CD4-positive, alpha-beta T cell (primary cell): ENCODE data around the gene ME3. TPM values are rescaled to one million over a fixed set of nuclear protein-coding genes. Genes with fewer than 3 reads are reported as not detected.

Experiments used
- ATAC-seq: fragments of 200-7000 bp; cut with Tn5 transposase; one replicate; pipeline ENCODE4 v1.10.0; 2022; ENCODE audit warnings: mild to moderate bottlenecking; ENCODE audit not compliant: poor library complexity
- CTCF ChIA-PET: fragments of 350-600 bp; sonication (Branson Sonifier 250); formaldehyde crosslinking; loops from one replicate; lab custom pipeline; 2021; ENCODE audit warnings: antibody characterized with exemption, inconsistent platforms; lab: Charles Lee
- POLR2A ChIA-PET: fragments of 350-600 bp; sonication (Branson Sonifier 250); formaldehyde crosslinking; loops from one replicate; lab custom pipeline; 2021; ENCODE audit warnings: antibody characterized with exemption, inconsistent platforms; lab: Charles Lee
- DNase-seq, 14 experiments: peaks; one replicate each; pipeline ENCODE4 v3.0.0-alpha.2; 2013 to 2020; ENCODE audit warnings: mixed read lengths in 2 of 14
- H3K27ac ChIP-seq, 2 donors: one replicate each; pipeline versions ENCODE4 v1.5.1 to v1.7.0; 2013; ENCODE audit warnings: low read length in 2 of 2, low read depth in 1 of 2, mild to moderate bottlenecking in 1 of 2
- H3K27me3 ChIP-seq, 2 experiments: 1 replicate in 1 of 2; 2 replicates in 1 of 2; pipeline versions ENCODE4 v1.6.1 to v1.7.0; 2013; ENCODE audit warnings: low read length in 2 of 2, control low read depth in 1 of 2, mild to moderate bottlenecking in 1 of 2, moderate library complexity in 1 of 2; ENCODE audit not compliant: insufficient read depth in 2 of 2, control insufficient read depth in 1 of 2
- H3K36me3 ChIP-seq: one replicate; pipeline ENCODE4 v1.6.1; 2013; ENCODE audit warnings: low read length, control low read depth; ENCODE audit not compliant: insufficient read depth
- H3K4me1 ChIP-seq: one replicate; pipeline ENCODE4 v1.6.1; 2013; ENCODE audit warnings: low read length, control low read depth; ENCODE audit not compliant: insufficient read depth
- H3K4me3 ChIP-seq: one replicate; pipeline ENCODE4 v1.5.1; 2013; ENCODE audit warnings: mild to moderate bottlenecking, low read length, moderate library complexity
- H3K9me3 ChIP-seq, 2 experiments: 1 replicate in 1 of 2; 2 replicates in 1 of 2; pipeline versions ENCODE4 v1.6.1 to v1.7.0; 2013; ENCODE audit warnings: low read length in 2 of 2, mild to moderate bottlenecking in 2 of 2, control low read depth in 1 of 2, moderate library complexity in 1 of 2; ENCODE audit not compliant: control insufficient read depth in 1 of 2, insufficient read depth in 1 of 2
- H3K27ac Mint-ChIP-seq: one replicate; pipeline ENCODE4 v1.8.0; 2020; ENCODE audit warnings: mixed read lengths
- H3K27me3 Mint-ChIP-seq: one replicate; pipeline ENCODE4 v1.8.0; 2021; ENCODE audit warnings: mixed read lengths
- H3K36me3 Mint-ChIP-seq: one replicate; pipeline ENCODE4 v1.8.0; 2021; ENCODE audit warnings: low read depth, mixed read lengths
- H3K4me1 Mint-ChIP-seq: one replicate; pipeline ENCODE4 v1.8.0; 2021; ENCODE audit warnings: low read depth, mixed read lengths
- H3K4me3 Mint-ChIP-seq: one replicate; pipeline ENCODE4 v1.8.0; 2020; ENCODE audit warnings: mild to moderate bottlenecking, mixed read lengths
- H3K9me3 Mint-ChIP-seq: one replicate; pipeline ENCODE4 v1.8.0; 2020; ENCODE audit warnings: mixed read lengths
- CTCF ChIP-seq: fragments of 200-600 bp; IDR thresholded peaks from one replicate; pipeline ENCODE4 v1.8.0; 2022; ENCODE audit warnings: antibody characterized with exemption, mild to moderate bottlenecking
- intact Hi-C, 2 experiments: fragments of 100-400 bp; cut with DNase I in 1 of 2; cut with micrococcal nuclease in 1 of 2; formaldehyde crosslinking; loops; one replicate each; pipeline versions ENCODE4 v1.15.1 to v1.9.0; 2023 to 2025; cut with DNase I, micrococcal nuclease
- total RNA-seq, 174 experiments: library from RNA in 2 of 174; stranded (reverse) in 2 of 174; gene quantifications; one replicate each; pipeline ENCODE4 v1.2.3 and lab custom pipeline; 2021 to 2026

The ME3 gene
- total RNA-seq, 2 experiments from 2014 or later: 9.1 to 10.6 TPM

- no peak overlapping the region for H3K27ac Mint-ChIP-seq
- H3K36me3 ChIP-seq: no peaks in the 10 kb centered on the region
- no peaks in the 10 kb centered on the region for H3K9me3 ChIP-seq
- POLR2A ChIA-PET: no interaction called here
- no peak for DNase-seq
- H3K4me1 Mint-ChIP-seq: no peaks in the 10 kb centered on the region
- intact Hi-C loops: no loop called here
- H3K9me3 Mint-ChIP-seq: peaks cover 2% of the 10 kb centered on the region
- no peaks in the 10 kb centered on the region for H3K27me3 ChIP-seq
- no peak overlapping the region for H3K27ac ChIP-seq
- no peak for ATAC-seq
- H3K4me1 ChIP-seq: no peaks in the 10 kb centered on the region
- H3K27me3 Mint-ChIP-seq: no peaks in the 10 kb centered on the region
- H3K4me3 ChIP-seq: no peak overlapping the region
- no peak overlapping the region for H3K4me3 Mint-ChIP-seq
- CTCF ChIA-PET: no interaction called here
- TF ChIP-seq CTCF: no peak
- peaks cover 11% of the 10 kb centered on the region for H3K36me3 Mint-ChIP-seq
Measured at GRCh38 chr11:86519064-86519911, 153.1 kb downstream of the ME3 start.

GRCh38 chr11:86518211-86518610, 154.2 kb downstream of the ME3 start:
- H3K36me3 ChIP-seq: no peaks in the 10 kb centered on the region
- no peaks in the 10 kb centered on the region for H3K9me3 ChIP-seq
- H3K4me1 ChIP-seq: no peaks in the 10 kb centered on the region
- Mint-ChIP-seq H3K27me3 (no peaks in the 10 kb centered on the region), H3K4me3 (no peak overlapping the region), H3K4me1 (no peaks in the 10 kb centered on the region), H3K27ac (no peak overlapping the region), H3K36me3 (peaks cover 7% of the 10 kb centered on the region), H3K9me3 (peaks cover 2% of the 10 kb centered on the region)
- H3K4me3 ChIP-seq: no peak overlapping the region
- no peak overlapping the region for H3K27ac ChIP-seq
- intact Hi-C loops: no loop called here
- ATAC-seq (no peak), DNase-seq (no peak)
- ChIA-PET CTCF (no interaction called here), POLR2A (no interaction called here)
- TF ChIP-seq CTCF: no peak
- no peaks in the 10 kb centered on the region for H3K27me3 ChIP-seq

- Mint-ChIP-seq H3K4me1 (no peaks in the 10 kb centered on the region), H3K27me3 (no peaks in the 10 kb centered on the region), H3K4me3 (no peak overlapping the region), H3K27ac (no peak overlapping the region), H3K36me3 (peaks cover 3% of the 10 kb centered on the region), H3K9me3 (peaks cover 2% of the 10 kb centered on the region)
- no peaks in the 10 kb centered on the region for H3K9me3 ChIP-seq
- POLR2A ChIA-PET: no interaction called here
- no peak for ATAC-seq
- no peak overlapping the region for H3K4me3 ChIP-seq
- intact Hi-C loops: no loop called here
- no peaks in the 10 kb centered on the region for H3K4me1 ChIP-seq
- no peak for DNase-seq
- TF ChIP-seq CTCF: no peak
- H3K27me3 ChIP-seq: no peaks in the 10 kb centered on the region
- H3K27ac ChIP-seq: no peak overlapping the region
- no peaks in the 10 kb centered on the region for H3K36me3 ChIP-seq
- CTCF ChIA-PET: no interaction called here
Measured at GRCh38 chr11:86517557-86517956, 154.9 kb downstream of the ME3 start.
